Hematopoietic multipotent progenitor cell treated with erythropoietin and hydrocortisone succinate and interleukin-3 and kit ligand, for 15 days (in vitro differentiated cells): Measurements from ENCODE around the gene PROM1.

Source experiments
- DNase-seq: peaks from one replicate; pipeline ENCODE4 v3.0.0-alpha.2; 2015; ENCODE audit warnings: low spot score

Gene PROM1

DNA sequence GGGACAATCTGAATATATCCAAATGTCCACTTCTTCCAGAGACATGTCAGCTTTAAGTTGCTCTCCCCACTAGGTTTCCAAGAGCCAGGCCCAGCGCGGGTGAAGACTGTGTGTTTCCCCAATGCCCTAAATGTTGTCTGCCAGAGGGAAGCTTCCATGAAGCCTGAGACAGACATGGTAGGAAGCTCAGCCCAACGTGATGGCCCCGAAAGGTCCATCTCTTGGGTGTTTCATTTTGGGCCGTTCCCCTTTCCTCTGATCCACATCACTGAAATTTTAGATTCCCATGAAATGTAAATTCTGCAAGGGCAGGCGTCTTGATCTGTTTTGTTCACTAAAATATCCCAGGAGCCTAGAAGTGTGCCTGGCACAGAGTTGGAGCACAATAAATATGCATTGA is 25.4 kb upstream of the PROM1 start:
- no peak for DNase-seq

DNA sequence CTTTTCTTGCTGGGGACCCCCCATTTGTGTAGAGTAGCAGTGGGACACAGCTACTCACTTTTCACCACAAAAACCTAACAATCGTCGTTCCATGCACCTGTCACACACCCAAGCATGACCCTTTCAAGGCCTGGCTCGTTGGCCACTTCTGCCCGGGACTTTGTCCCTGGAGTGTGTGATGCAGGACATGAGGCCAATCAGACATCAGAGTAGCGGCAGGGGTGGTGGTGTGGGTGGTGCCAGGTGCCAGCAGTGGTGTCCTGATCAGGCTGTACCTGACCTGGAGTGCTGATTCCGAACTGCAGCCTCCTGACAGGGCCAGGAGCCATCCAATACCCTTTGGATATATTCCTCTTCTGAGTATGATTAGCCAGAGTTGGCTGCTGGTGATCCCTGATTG is 23.1 kb upstream of the PROM1 start:
- no peak for DNase-seq

GRCh38 chr4:16104520-16104919 is 20.7 kb upstream of the PROM1 start:
- DNase-seq, result no peak

DNA sequence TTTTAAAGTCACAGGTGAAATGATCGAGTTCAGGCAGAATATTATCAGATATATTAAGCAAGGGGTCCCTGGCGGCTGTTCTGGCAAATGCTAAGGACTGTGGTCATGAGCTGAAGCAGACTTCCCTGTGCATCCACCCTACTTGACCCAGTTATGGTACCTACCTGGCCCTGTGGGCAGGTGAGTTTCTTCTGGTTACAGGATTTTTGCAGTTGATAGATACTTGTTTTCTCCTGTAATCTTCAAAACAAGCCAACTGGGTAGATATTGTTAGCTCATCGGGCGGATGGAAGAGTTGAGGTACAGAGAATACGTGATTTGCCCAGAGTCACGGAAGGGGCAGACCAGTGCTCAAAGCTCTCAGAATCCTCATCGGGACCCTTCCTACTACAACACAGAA is 18.5 kb upstream of the PROM1 start:
- DNase-seq, result no peak

GRCh38 chr4:16100833-16101232 is 17.0 kb upstream of the PROM1 start:
- no peak for DNase-seq

GRCh38 chr4:16092682-16093319 is 9.0 kb upstream of the PROM1 start:
- DNase-seq, result no peak

GRCh38 chr4:16090096-16090705 is 6.4 kb upstream of the PROM1 start:
- DNase-seq, result no peak

DNA sequence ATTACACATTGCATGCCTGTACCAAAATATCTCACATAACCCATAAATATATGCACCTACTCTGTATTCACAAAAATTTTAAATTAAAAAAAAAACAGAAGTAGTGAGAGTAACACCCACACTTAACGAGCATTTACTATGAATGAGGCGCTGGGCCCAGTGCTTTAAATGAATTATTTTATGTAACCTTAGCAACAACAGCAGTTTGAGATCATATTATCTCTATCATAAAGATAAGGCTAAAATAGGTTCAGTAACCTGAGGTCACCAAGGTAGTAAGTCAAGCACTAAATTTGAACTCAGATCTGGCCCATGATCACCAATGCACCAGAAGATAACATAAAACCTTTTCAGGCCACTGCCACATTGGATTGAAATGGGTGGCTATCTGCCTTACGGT is 5.3 kb upstream of the PROM1 start:
- DNase-seq, result no peak

- DNase-seq, result no peak
These were observed 4.8 kb upstream of the PROM1 start for GRCh38 chr4:16088601-16089000.

DNA sequence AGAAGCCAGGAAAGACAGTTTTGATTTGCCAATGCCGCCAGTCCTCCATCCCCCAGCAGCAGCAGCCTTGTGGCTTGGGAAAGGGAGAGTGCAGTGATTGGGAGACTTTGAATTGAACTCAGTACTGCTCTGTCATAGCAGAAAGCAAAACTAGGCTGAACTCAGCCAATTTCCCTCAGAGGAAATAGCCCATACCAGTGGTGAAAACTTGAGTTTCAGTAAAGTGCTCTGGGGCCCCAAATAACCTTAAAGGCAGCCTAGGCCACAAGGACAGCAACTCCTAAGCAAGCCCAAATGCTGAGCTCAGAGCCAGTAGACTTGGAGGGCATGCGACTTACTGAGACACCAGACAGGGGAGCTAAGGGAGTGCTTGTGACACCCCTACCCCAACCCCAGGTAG is 2.0 kb upstream of the PROM1 start:
- DNase-seq, result no peak

DNA sequence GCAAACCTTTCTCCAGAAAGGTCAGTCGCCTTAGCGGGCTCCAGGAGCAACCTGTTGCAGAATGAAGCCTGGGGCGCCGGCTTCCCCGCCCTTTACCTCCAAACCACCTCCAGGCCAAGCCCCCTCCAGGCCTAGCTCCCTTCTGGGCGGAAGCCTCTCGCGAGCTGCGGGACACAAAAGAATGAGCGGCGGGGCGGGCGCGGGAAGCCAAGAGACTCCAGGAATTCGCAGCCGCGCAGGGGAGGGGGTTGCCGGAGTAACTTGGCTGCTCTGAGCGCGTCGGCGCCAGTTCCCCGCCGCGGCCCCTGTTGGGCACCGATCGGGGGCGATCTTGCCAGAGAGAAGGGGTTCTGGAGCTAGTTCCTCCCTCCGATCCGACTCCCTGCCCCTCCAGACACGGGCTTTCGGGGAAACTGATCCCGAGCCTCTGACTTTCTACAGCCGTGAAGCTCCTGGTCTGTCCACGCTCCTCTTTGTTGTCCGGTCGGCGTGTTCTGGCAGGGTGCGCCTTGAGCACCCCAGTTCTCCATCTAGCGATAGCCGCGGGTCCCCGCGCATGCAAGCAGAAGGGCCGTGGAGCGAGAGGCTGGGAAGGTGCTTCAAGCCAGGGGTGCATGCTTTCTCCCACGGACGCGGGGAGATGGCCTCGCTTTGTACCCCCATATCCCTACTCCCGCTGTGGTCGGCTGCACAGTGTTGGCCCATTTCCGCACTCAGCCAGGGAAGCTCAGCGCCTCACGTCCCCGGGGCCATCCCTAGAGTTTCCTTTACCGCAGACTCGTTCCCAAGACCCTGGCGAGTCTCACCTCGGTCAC is 1.2 kb downstream of the PROM1 start:
- no peak for DNase-seq

DNA sequence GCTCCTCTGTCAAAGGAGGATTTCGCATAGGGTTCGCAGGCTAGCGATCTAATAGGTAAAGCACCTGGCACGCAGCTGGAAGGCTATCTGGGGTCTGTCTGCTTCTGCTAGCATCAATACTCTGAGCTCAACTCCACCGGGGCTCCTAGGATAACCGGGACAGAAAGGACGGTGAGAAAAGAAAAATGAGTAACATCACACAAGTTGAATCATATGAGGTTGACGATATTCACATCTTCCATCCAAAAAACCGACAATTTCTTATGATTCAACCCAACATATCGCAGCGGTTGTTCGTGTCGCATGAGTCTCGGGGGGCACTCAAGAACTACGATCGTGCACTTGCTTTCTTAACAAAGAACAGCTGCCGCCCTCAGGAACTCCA is 1.8 kb downstream of the PROM1 start:
- DNase-seq, result no peak

DNA sequence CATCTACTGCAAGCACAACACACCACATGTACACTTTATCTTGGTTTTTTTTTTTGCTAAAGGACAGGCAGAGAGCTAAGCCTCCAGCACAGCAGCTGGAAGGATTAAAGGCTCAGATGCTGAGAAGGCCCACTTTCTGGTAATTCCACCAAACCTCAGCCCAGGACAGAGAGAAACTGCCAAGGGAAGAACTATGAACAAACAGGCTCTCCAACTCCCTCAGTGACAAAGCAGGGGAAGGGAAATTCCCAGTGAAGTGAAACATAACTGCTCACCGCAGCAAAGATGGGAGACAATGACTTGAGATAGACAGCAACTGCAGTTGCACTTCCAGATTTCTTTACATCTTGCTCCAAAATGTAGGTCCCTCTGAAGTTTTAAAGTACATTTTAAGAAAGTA is 4.8 kb downstream of the PROM1 start:
- DNase-seq, result no peak

- DNase-seq, result no peak
These were observed 5.5 kb downstream of the PROM1 start for GRCh38 chr4:16078195-16078760.

DNA sequence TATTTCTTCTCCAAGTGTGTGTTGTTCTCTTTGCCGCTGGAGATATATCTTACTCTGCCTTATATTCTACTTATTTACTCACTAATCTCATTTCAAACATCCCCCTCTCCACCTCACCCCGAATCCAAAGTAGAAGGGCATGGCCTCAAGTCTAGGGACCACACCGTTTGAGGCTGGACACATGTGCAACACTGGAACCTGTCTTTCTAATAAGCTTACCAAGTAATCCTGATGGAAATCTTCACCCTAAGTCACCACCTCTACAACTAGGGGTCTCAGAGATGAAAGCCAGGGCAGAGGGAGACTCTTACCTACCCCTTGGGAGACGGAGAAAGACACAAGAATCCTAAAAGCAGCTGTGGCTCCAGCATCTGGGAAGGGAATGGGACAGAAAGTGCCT is 6.0 kb downstream of the PROM1 start:
- DNase-seq, result no peak

DNA sequence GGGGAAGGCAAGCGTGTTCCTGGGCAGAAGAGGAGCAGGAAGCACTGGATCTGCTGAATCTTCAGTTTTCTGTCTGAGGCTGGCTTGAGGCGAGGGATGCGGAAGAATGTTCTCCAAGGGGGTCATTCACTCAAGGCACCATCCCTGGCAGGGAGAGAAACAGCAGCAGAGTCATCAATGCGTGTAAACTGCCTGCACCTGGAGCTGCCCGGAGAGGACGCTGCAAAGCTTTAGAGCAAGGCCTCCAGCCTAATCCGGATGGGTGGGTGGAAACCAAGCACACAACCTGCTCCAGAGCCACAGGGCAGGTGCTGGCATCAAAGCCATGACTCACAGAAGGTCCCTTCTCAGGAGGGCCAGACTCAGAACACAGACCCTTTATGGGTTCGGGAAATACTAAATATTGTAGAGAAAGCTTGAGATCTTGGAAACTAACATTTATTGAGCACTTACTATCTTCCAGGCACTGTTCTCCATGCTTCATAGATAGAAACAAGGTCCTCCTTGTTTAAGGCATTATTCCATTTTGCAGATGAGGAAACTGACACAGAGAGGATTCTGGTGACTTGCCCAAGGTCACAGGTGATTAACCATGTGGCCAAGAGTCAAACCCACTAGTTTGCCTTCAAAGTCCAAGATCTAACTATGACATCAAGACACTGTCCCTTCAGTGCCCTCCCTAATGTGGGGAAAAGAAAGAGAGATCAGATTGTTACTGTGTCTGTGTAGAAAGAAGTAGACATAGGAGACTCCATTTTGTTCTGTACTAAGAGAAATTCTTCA is 7.7 kb downstream of the PROM1 start:
- no peak for DNase-seq

DNA sequence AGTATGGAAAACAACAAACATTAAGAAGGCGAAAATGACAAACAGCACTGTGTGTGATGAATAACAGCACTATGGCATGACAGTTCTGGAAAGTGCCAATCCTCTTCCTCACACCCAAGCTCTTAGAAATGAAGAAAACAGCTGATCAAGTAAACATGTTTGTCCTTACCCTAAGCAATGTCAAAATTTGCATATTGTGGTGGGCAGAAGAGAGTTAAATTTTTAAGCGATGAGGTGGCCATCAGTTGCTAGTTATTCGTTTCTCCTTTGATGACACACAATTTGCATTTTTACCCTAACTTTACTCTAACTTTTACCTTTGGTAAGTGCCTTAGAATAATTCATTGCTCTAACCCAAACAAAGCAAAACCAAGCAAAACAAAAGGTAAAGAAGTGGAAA is 8.8 kb downstream of the PROM1 start:
- no peak for DNase-seq

GRCh38 chr4:16072168-16072567 is 11.7 kb downstream of the PROM1 start:
- DNase-seq, result no peak

DNA sequence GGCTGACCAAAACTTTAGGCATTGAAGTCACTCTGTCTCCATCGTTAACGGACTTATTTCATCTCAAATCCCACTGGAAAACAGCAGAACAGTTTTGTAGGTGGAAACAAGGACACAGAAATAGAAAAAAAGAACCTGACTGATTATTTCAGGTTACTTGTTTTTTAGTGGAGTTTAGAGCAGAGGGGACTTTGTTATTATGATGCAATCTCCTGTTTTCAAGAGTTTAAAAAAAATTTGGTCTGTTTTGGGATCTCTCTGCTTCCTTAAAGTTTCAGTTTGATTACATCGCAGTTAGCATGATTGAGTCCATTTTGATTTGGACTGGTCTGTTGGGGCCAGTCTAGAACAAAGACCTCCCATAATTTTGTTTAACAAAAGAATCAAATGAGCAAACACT is 13.6 kb downstream of the PROM1 start:
- no peak for DNase-seq

- no peak for DNase-seq
These were observed 16.3 kb downstream of the PROM1 start for GRCh38 chr4:16067515-16067914.

DNA sequence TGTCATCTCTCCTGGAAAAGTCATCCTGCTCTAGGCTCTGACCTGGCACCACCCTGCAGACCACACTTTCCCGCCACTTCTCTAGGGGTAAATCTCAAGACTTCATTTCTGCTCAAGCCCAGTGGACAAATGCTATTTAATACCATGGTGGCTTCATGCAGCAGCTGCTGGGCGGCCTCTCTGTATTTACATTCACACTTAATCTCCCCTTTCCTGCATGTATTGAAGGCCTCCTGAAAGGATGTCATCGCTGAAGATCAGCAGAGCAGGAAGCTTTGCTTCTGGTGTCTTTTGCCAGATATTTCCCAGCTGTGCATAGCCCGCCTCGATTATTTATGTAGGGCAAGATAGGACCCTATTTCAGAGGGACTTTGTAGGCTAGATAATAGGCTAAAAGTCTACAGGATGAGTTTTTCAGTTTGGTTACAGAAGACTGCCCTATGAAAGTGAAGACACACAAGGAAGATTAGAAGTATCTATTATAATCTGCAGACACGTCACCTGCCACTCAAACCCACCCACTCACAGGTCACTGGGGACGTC is 17.2 kb downstream of the PROM1 start:
- DNase-seq, result no peak

GRCh38 chr4:16065066-16065465 is 18.8 kb downstream of the PROM1 start:
- DNase-seq, result no peak
